Naive thymus-derived CD4-positive, alpha-beta T cell (primary cell): ENCODE measurements around the gene MPP2. TPM values are rescaled to one million over a fixed set of nuclear protein-coding genes. Genes with fewer than 3 reads are reported as not detected.
A peak's percentile ranks its signal among the peaks of the same experiment; 100 is the strongest.
"Not testable (repeated sequence)": the region's sequence is repeated elsewhere in the genome, so short reads cannot be mapped to it uniquely, and the experiment has no call there.

Source experiments
- ATAC-seq: fragments of 150-1000 bp; cut with Tn5 transposase; 2 replicates; pipeline ENCODE4 v1.10.0; 2021; ENCODE audit warnings: mild to moderate bottlenecking, moderate library complexity
- CTCF ChIA-PET: fragments of 350-600 bp; sonication (Branson Sonifier 250); formaldehyde crosslinking; loops from one replicate; lab custom pipeline; 2021; ENCODE audit warnings: antibody characterized with exemption; lab: Charles Lee
- POLR2A ChIA-PET: fragments of 350-600 bp; sonication (Branson Sonifier 250); formaldehyde crosslinking; loops from one replicate; lab custom pipeline; 2021; ENCODE audit warnings: antibody characterized with exemption, inconsistent platforms; lab: Charles Lee
- DNase-seq, 9 donors: peaks; one replicate each; pipeline versions ENCODE4 v3.0.0 to v3.0.0-alpha.2; 2020 to 2022; ENCODE audit warnings: mixed read lengths in 1 of 9
- H3K27ac ChIP-seq: one replicate; pipeline ENCODE4 v1.7.0; 2013; ENCODE audit warnings: mild to moderate bottlenecking, low read depth, low read length, moderate library complexity
- H3K27me3 ChIP-seq, 2 donors: one replicate each; pipeline ENCODE4 v1.7.0; 2013; ENCODE audit warnings: low read length in 2 of 2, mild to moderate bottlenecking in 2 of 2, moderate library complexity in 2 of 2; ENCODE audit not compliant: control insufficient read depth in 2 of 2, insufficient read depth in 2 of 2
- H3K36me3 ChIP-seq, 3 experiments: 1 replicate in 2 of 3; 2 replicates in 1 of 3; pipeline ENCODE4 v1.7.0; 2013; ENCODE audit warnings: low read length in 3 of 3, mild to moderate bottlenecking in 3 of 3, moderate library complexity in 1 of 3; ENCODE audit not compliant: insufficient read depth in 3 of 3, control insufficient read depth in 2 of 3
- H3K4me1 ChIP-seq, 2 donors: one replicate each; pipeline ENCODE4 v1.7.0; 2013; ENCODE audit warnings: low read length in 2 of 2, mild to moderate bottlenecking in 2 of 2, moderate library complexity in 1 of 2; ENCODE audit not compliant: control insufficient read depth in 2 of 2, insufficient read depth in 2 of 2
- H3K4me3 ChIP-seq: 2 replicates; pipeline ENCODE4 v1.7.0; 2013; ENCODE audit warnings: mild to moderate bottlenecking, low read length
- H3K9me3 ChIP-seq, 3 experiments: 1 replicate in 2 of 3; 2 replicates in 1 of 3; pipeline ENCODE4 v1.7.0; 2013; ENCODE audit warnings: low read length in 3 of 3; ENCODE audit not compliant: control insufficient read depth in 2 of 3
- H3K27ac Mint-ChIP-seq, 9 donors: one replicate each; pipeline ENCODE4 v1.8.0; 2020 to 2022; ENCODE audit warnings: mixed read lengths in 9 of 9, mild to moderate bottlenecking in 8 of 9, moderate library complexity in 5 of 9, inconsistent platforms in 2 of 9
- H3K27me3 Mint-ChIP-seq, 5 donors: one replicate each; pipeline ENCODE4 v1.8.0; 2021 to 2022; ENCODE audit warnings: mixed read lengths in 5 of 5, mild to moderate bottlenecking in 1 of 5
- H3K36me3 Mint-ChIP-seq, 5 donors: one replicate each; pipeline ENCODE4 v1.8.0; 2020 to 2022; ENCODE audit warnings: mixed read lengths in 5 of 5, mild to moderate bottlenecking in 3 of 5, inconsistent platforms in 1 of 5
- H3K4me1 Mint-ChIP-seq, 7 donors: one replicate each; pipeline ENCODE4 v1.8.0; 2020 to 2022; ENCODE audit warnings: mixed read lengths in 7 of 7, mild to moderate bottlenecking in 3 of 7, inconsistent platforms in 1 of 7
- H3K4me3 Mint-ChIP-seq, 10 donors: one replicate each; pipeline ENCODE4 v1.8.0; 2020 to 2022; ENCODE audit warnings: mild to moderate bottlenecking in 10 of 10, mixed read lengths in 10 of 10, moderate library complexity in 6 of 10, inconsistent platforms in 2 of 10
- H3K9me3 Mint-ChIP-seq, 11 donors: one replicate each; pipeline ENCODE4 v1.8.0; 2020 to 2022; ENCODE audit warnings: mixed read lengths in 11 of 11, mild to moderate bottlenecking in 4 of 11, inconsistent platforms in 1 of 11, moderate library complexity in 1 of 11
- intact Hi-C, 2 donors: fragments of 100-400 bp; cut with micrococcal nuclease; formaldehyde crosslinking; loops; one replicate each; pipeline ENCODE4 v1.15.1; 2023
- polyA plus RNA-seq, 2 donors: library from polyadenylated mRNA; unstranded; fragments of 300-500 nt; fragmentation: Illumina TruSeq; gene quantifications; one replicate each; pipeline ENCODE4 v1.2.3, GENCODE V29; 2021
- total RNA-seq, 6 experiments: library from RNA in 5 of 6; stranded (reverse) in 5 of 6; gene quantifications; 1 replicate in 5 of 6; 2 replicates in 1 of 6; pipeline ENCODE4 v1.2.3 and lab custom pipeline; 2021 to 2026

Gene MPP2
- total and polyA plus RNA-seq, 7 experiments from 2014 or later: 0.24 to 9.3 (median 3.6) TPM

- Mint-ChIP-seq H3K9me3 (no peaks in the 10 kb centered on the region), H3K4me3 (peak overlapping the region in 3 of 10 donors; percentile 13 to 80 (median 58)), H3K36me3 (no peaks in the 10 kb centered on the region), H3K27ac (peak overlapping the region in 2 of 9 donors; percentile 25 to 36), H3K27me3 (peaks cover 0 to 22% (median 0%) of the 10 kb centered on the region in 5 donors), H3K4me1 (peaks cover 0 to 22% (median 11%) of the 10 kb centered on the region in 7 donors)
- no peak for DNase-seq
- Histone ChIP-seq H3K9me3 (no peaks in the 10 kb centered on the region), H3K36me3 (no peaks in the 10 kb centered on the region), H3K27ac (no peak overlapping the region), H3K4me3 (no peak overlapping the region), H3K4me1 (peaks cover 0 to 3% of the 10 kb centered on the region in 2 donors), H3K27me3 (no peaks in the 10 kb centered on the region)
- intact Hi-C loops: loop anchor here (5.0 kb wide), 2 partner anchors 182 to 227 kb away; partner anchors contain the start of gene HDAC5 (in 1 of the 2)
- no peak for ATAC-seq
- ChIA-PET CTCF (interaction anchor here (1.9 kb wide), 1 partner anchor 62 kb away, joined by 8 read pairs; no protein-coding TSS in a partner anchor), POLR2A (no interaction called here)
Measured at GRCh38 chr17:43939886-43940285, 32.5 kb upstream of the MPP2 start.

GRCh38 chr17:43939452-43939851, 32.1 kb upstream of the MPP2 start:
- H3K27me3 ChIP-seq, H3K36me3 ChIP-seq, intact Hi-C loops, H3K36me3 Mint-ChIP-seq, POLR2A ChIA-PET, H3K9me3 Mint-ChIP-seq, H3K4me1 ChIP-seq, ATAC-seq, DNase-seq, H3K4me3 ChIP-seq, H3K27ac ChIP-seq, H3K9me3 ChIP-seq: not testable (repeated sequence)
- peak overlapping the region in 5 of 9 donors; percentile 21 to 59 (median 36) for H3K27ac Mint-ChIP-seq
- peaks cover 0 to 22% (median 11%) of the 10 kb centered on the region in 7 donors for H3K4me1 Mint-ChIP-seq
- H3K27me3 Mint-ChIP-seq: peaks cover 0 to 22% (median 0%) of the 10 kb centered on the region in 5 donors
- H3K4me3 Mint-ChIP-seq: peak overlapping the region in 9 of 10 donors; percentile 23 to 82 (median 67)
- CTCF ChIA-PET: interaction anchor here (1.9 kb wide), 1 partner anchor 62 kb away, joined by 8 read pairs; no protein-coding TSS in a partner anchor

GRCh38 chr17:43938838-43939182, 31.5 kb upstream of the MPP2 start:
- Mint-ChIP-seq H3K27ac (peak overlapping the region in 2 of 9 donors; percentile 21 to 38), H3K27me3 (peaks cover 0 to 22% (median 0%) of the 10 kb centered on the region in 5 donors), H3K4me1 (peaks cover 0 to 22% (median 10%) of the 10 kb centered on the region in 7 donors), H3K4me3 (peak overlapping the region in 8 of 10 donors; percentile 45 to 82 (median 67)), H3K36me3 (no peaks in the 10 kb centered on the region), H3K9me3 (no peaks in the 10 kb centered on the region)
- Histone ChIP-seq H3K27me3 (no peaks in the 10 kb centered on the region), H3K4me3 (no peak overlapping the region), H3K4me1 (peaks cover 0 to 3% of the 10 kb centered on the region in 2 donors), H3K9me3 (no peaks in the 10 kb centered on the region), H3K27ac (no peak overlapping the region), H3K36me3 (no peaks in the 10 kb centered on the region)
- intact Hi-C loops: loop anchor here in 1 of 2 donors (1.0 kb wide), 1 partner anchor 22 kb away; no protein-coding TSS in a partner anchor
- CTCF ChIA-PET: interaction anchor here (1.9 kb wide), 1 partner anchor 61 kb away, joined by 8 read pairs; no protein-coding TSS in a partner anchor
- ATAC-seq (no peak), DNase-seq (no peak)
- POLR2A ChIA-PET: interaction anchor here (1.2 to 2.4 kb wide), 2 partner anchors 13 to 34 kb away, joined by 3 to 8 read pairs; no protein-coding TSS in a partner anchor

- ATAC-seq (no peak), DNase-seq (no peak)
- ChIA-PET POLR2A (no interaction called here), CTCF (interaction anchor here (0.7 to 1.4 kb wide), 2 partner anchors 28 to 48 kb away, joined by 3 read pairs; no protein-coding TSS in a partner anchor)
- Histone ChIP-seq H3K4me3 (no peak overlapping the region), H3K27ac (no peak overlapping the region), H3K27me3 (no peaks in the 10 kb centered on the region), H3K36me3 (no peaks in the 10 kb centered on the region), H3K4me1 (peaks cover 0 to 3% of the 10 kb centered on the region in 2 donors), H3K9me3 (no peaks in the 10 kb centered on the region)
- no peak overlapping the region for H3K27ac Mint-ChIP-seq
- H3K4me1 Mint-ChIP-seq: peaks cover 0 to 22% (median 12%) of the 10 kb centered on the region in 7 donors
- H3K9me3 Mint-ChIP-seq: no peaks in the 10 kb centered on the region
- H3K4me3 Mint-ChIP-seq: peak overlapping the region in 6 of 10 donors; percentile 0 to 80 (median 41)
- peaks cover 0 to 22% (median 0%) of the 10 kb centered on the region in 5 donors for H3K27me3 Mint-ChIP-seq
- H3K36me3 Mint-ChIP-seq: no peaks in the 10 kb centered on the region
- intact Hi-C loops: no loop called here
Measured at GRCh38 chr17:43936434-43936833, 29.1 kb upstream of the MPP2 start.

GRCh38 chr17:43935926-43936261, 28.6 kb upstream of the MPP2 start:
- H3K4me3 ChIP-seq: no peak overlapping the region
- H3K36me3 ChIP-seq: no peaks in the 10 kb centered on the region
- no peaks in the 10 kb centered on the region for H3K9me3 ChIP-seq
- peaks cover 0 to 3% of the 10 kb centered on the region in 2 donors for H3K4me1 ChIP-seq
- Mint-ChIP-seq H3K4me3 (no peak overlapping the region), H3K27me3 (peaks cover 0 to 22% (median 0%) of the 10 kb centered on the region in 5 donors), H3K36me3 (no peaks in the 10 kb centered on the region), H3K27ac (no peak overlapping the region), H3K9me3 (no peaks in the 10 kb centered on the region), H3K4me1 (peaks cover 0 to 22% (median 12%) of the 10 kb centered on the region in 7 donors)
- intact Hi-C loops: no loop called here
- H3K27ac ChIP-seq: no peak overlapping the region
- DNase-seq (no peak), ATAC-seq (no peak)
- ChIA-PET CTCF (interaction anchor here (0.7 to 1.4 kb wide), 2 partner anchors 27 to 47 kb away, joined by 3 read pairs; no protein-coding TSS in a partner anchor), POLR2A (no interaction called here)
- H3K27me3 ChIP-seq: no peaks in the 10 kb centered on the region

GRCh38 chr17:43935204-43935925, 28.0 kb upstream of the MPP2 start:
- no peak for DNase-seq
- H3K4me1 ChIP-seq: peaks cover 0 to 3% of the 10 kb centered on the region in 2 donors
- no peak overlapping the region for H3K4me3 ChIP-seq
- no peaks in the 10 kb centered on the region for H3K36me3 ChIP-seq
- no peak for ATAC-seq
- Mint-ChIP-seq H3K9me3 (no peaks in the 10 kb centered on the region), H3K4me1 (peaks cover 0 to 22% (median 12%) of the 10 kb centered on the region in 7 donors), H3K27ac (no peak overlapping the region), H3K27me3 (peaks cover 0 to 19% (median 0%) of the 10 kb centered on the region in 5 donors), H3K36me3 (no peaks in the 10 kb centered on the region), H3K4me3 (no peak overlapping the region)
- no peaks in the 10 kb centered on the region for H3K9me3 ChIP-seq
- H3K27me3 ChIP-seq: no peaks in the 10 kb centered on the region
- ChIA-PET POLR2A (no interaction called here), CTCF (interaction anchor here (0.7 kb wide), 1 partner anchor 18 kb away, joined by 3 read pairs; no protein-coding TSS in a partner anchor)
- intact Hi-C loops: no loop called here
- H3K27ac ChIP-seq: no peak overlapping the region
